ENCODE results near the gene ZKSCAN2. TPM values are rescaled to one million over a fixed set of nuclear protein-coding genes. Genes with fewer than 3 reads are reported as not detected.

The ZKSCAN2 gene
- total and polyA plus RNA-seq, 2 of the 4 experiments (the other 2 are of a cell fraction), result 1.6 to 3.8 TPM

DNA sequence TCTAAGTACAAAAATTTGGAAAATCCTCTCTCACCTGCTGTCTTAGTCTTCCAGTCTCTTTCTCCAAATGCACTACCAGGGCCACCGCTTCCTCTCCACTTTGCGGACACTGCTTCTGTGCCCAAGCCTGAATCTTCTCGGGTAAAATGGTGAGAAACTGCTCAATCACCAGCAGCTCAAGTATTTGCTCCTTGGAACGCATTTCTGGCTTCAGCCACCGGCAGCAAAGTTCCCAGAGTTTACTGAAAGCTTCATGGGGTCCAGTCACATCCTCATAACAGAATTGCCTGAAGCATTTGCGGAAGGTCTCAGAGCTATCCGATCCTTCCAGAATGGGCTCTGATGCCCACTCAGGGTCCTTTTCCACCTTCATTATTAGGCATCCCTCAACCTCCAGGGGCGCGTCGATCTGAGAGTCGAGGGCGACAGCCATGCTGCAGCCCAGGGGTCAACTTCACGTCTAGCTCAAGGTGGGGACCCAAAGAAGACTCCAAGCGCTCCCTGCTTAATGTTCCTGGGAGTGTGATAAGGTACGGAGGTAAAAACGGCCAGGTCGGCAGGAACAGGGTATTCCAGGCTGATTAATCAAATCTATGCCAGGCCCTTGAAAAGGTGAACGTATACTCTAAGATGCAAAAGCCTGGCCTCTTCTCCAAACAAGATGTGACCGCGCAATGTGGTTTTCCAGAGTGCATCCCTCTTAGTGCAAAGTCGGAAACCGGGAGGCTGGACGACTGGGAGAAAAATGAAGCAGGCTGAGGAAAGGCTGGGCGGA is 763 bp downstream of the ZKSCAN2 start:
- no peak overlapping the region for H4K5ac ChIP-seq (ENCODE audit: low read depth, low read length)
- TF ChIP-seq, protein P1, sequence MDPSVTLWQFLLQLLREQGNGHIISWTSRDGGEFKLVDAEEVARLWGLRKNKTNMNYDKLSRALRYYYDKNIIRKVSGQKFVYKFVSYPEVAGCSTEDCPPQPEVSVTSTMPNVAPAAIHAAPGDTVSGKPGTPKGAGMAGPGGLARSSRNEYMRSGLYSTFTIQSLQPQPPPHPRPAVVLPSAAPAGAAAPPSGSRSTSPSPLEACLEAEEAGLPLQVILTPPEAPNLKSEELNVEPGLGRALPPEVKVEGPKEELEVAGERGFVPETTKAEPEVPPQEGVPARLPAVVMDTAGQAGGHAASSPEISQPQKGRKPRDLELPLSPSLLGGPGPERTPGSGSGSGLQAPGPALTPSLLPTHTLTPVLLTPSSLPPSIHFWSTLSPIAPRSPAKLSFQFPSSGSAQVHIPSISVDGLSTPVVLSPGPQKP (IDR thresholded peaks at IDR 0.05; ENCODE audit: borderline replicate concordance, low read depth, low read length), result no peak
- TF ChIP-seq CEBPB (IDR thresholded peaks at IDR 0.05; ENCODE audit: low read depth, low read length) (no peak), MAZ (IDR thresholded peaks at IDR 0.05; ENCODE audit: borderline replicate concordance, low read depth, low read length) (no peak), CTCF (conservative IDR thresholded peaks at IDR 0.05; ENCODE audit: low read depth, low read length) (no peak), RAD21 (IDR thresholded peaks at IDR 0.05; ENCODE audit: low read length) (no peak), RCOR1 (IDR thresholded peaks at IDR 0.05; ENCODE audit: insufficient replicate concordance, low read length) (no peak)
- TF ChIP-seq, protein P2, sequence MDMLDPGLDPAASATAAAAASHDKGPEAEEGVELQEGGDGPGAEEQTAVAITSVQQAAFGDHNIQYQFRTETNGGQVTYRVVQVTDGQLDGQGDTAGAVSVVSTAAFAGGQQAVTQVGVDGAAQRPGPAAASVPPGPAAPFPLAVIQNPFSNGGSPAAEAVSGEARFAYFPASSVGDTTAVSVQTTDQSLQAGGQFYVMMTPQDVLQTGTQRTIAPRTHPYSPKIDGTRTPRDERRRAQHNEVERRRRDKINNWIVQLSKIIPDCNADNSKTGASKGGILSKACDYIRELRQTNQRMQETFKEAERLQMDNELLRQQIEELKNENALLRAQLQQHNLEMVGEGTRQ (IDR thresholded peaks at IDR 0.05; ENCODE audit: low read depth, low read length), result no peak
- no peak overlapping the region for H2BK120ac ChIP-seq (ENCODE audit: low read depth, low read length)
- peaks cover 18 to 56% of the 10 kb centered on the region in 2 experiments for H3K79me1 ChIP-seq (ENCODE audit: low read depth in 1 of 2, low read length in 2 of 2)
- dilution Hi-C loops (cut with HindIII; ENCODE audit: low sequenced_read_pairs, unreplicated experiment), result no loop called here
- peak overlapping the region; percentile 2; the same call in 1 of the 2 replicates for H3K14ac ChIP-seq (replicated peaks; ENCODE audit: low read depth, low read length)
- in situ Hi-C loops (cut with MboI; ENCODE audit: low sequenced_read_pairs), result no loop called here
- peak overlapping the region in 1 of 2 experiments; percentile 34; a peak in 2 of 4 replicates for H4K8ac ChIP-seq (ENCODE audit: low read depth in 2 of 2, low read length in 2 of 2)
- H3K23ac ChIP-seq (ENCODE audit: low read depth, low read length), result peak overlapping the region; percentile 40; the same call in 1 of the 2 replicates
- peak overlapping the region; percentile 98 for H2AK9ac ChIP-seq (replicated peaks; ENCODE audit: low read depth, low read length, poor library complexity)
- ChIA-PET CTCF (no interaction called here), POLR2A (ENCODE audit: unreplicated experiment) (no interaction called here)
- H3K27ac ChIP-seq (ENCODE audit: insufficient read depth, low read length), result peak overlapping the region; percentile 32
- H3K56ac ChIP-seq (ENCODE audit: extremely low read depth, insufficient read depth, low read length), result peak overlapping the region; percentile 54; the same call in 1 of the 2 replicates
- no peak overlapping the region for H2BK5ac ChIP-seq (ENCODE audit: low read depth, low read length, poor library complexity, severe bottlenecking)
- no peak overlapping the region for H3K18ac ChIP-seq (ENCODE audit: low read depth, low read length)
- DNase-seq (peak; percentile 15), ATAC-seq (ENCODE audit: low read depth) (peak; percentile 6)
- H3K4me1 ChIP-seq (ENCODE audit: control insufficient read depth, insufficient read depth, low read length), result peaks cover 4% of the 10 kb centered on the region; the same call in 1 of the 2 replicates
- no peak overlapping the region for H2AK5ac ChIP-seq (ENCODE audit: low read depth, low read length)
- H2AFZ ChIP-seq (replicated peaks; ENCODE audit: low read length, poor library complexity), result peak overlapping the region; percentile 99
- no peaks in the 10 kb centered on the region for H3K9me3 ChIP-seq (ENCODE audit: control insufficient read depth, insufficient read depth, low read length)
- H2BK15ac ChIP-seq (ENCODE audit: low read depth, low read length), result no peak overlapping the region
- BruUV-seq (replicated peaks), result TSS peak; percentile 87
- intact Hi-C loops (cut with micrococcal nuclease), result loop anchor here (10.0 kb wide), 1 partner anchor 712 kb away; no protein-coding TSS in a partner anchor
- H4K91ac ChIP-seq (ENCODE audit: insufficient read depth, low read depth, low read length), result peak overlapping the region; percentile 15; the same call in 1 of the 2 replicates
- H3K27me3 ChIP-seq (ENCODE audit: control insufficient read depth, insufficient read depth, low read length), result no peaks in the 10 kb centered on the region
- peaks cover 27% of the 10 kb centered on the region for H4K20me1 ChIP-seq (ENCODE audit: insufficient read depth, low read length)
- H3K4me3 ChIP-seq (ENCODE audit: insufficient read depth, low read depth, low read length), result peak overlapping the region; percentile 57
- H3K9ac ChIP-seq (ENCODE audit: low read depth, low read length), result peak overlapping the region; percentile 68
- H3K4ac ChIP-seq (ENCODE audit: low read depth, low read length), result peak overlapping the region; percentile 3
- H2BK20ac ChIP-seq (ENCODE audit: low read depth, low read length), result no peak overlapping the region
- peaks cover 18% of the 10 kb centered on the region for H3K36me3 ChIP-seq (ENCODE audit: control insufficient read depth, insufficient read depth, low read length)
- peak overlapping the region; percentile 94 for H3K4me2 ChIP-seq (ENCODE audit: low read depth, low read length)
- 0% methylated on average over 5 of the region's 24 CpGs; no CpG with 5 or more reads in 1 of the 2 experiments for WGBS, 2 experiments (ENCODE audit: extremely low coverage in 2 of 2, insufficient read length in 1 of 2)
- peaks cover 10% of the 10 kb centered on the region for H3K9me1 ChIP-seq (ENCODE audit: insufficient read depth, low read length)

Data from IMR-90 (cell line).